ENCODE results near the gene RELB. TPM values are rescaled to one million over a fixed set of nuclear protein-coding genes. Genes with fewer than 3 reads are reported as not detected.
A peak's percentile ranks its signal among the peaks of the same experiment; 100 is the strongest.

RELB gene
- total and polyA plus RNA-seq, 9 of the 15 experiments (the other 6 are each of a cell fraction or from before 2014, with no cell fraction given): 0.15 to 1.1 (median 0.28) TPM; not detected in 2

- H3K4me1 ChIP-seq (replicated peaks in 1 of 2; ENCODE audit: control insufficient read depth in 2 of 2, insufficient read depth in 2 of 2, low read length in 2 of 2): peaks cover 11 to 23% of the 10 kb centered on the region in 2 experiments
- no peaks in the 10 kb centered on the region for H4K20me1 ChIP-seq (replicated peaks; ENCODE audit: control insufficient read depth, insufficient read depth, low read length)
- intact Hi-C loops (cut with micrococcal nuclease): no loop called here
- no peak overlapping the region for H3K4me2 ChIP-seq (ENCODE audit: insufficient read depth, low read length)
- no peaks in the 10 kb centered on the region for H3K79me2 ChIP-seq (ENCODE audit: control insufficient read depth, insufficient read depth, low read length)
- BruUV-seq (replicated peaks): no TSS peak
- ATAC-seq (no peak), DNase-seq (ENCODE audit: extremely low read depth in 1 of 4, low spot score in 3 of 4) (no peak), FAIRE-seq (no peak)
- ChIA-PET CTCF (ENCODE audit: low intra/inter-chr PET ratio) (no interaction called here), POLR2A (no interaction called here)
- no peak overlapping the region for H3K9ac ChIP-seq (ENCODE audit: insufficient read depth in 1 of 2, low read depth in 2 of 2, low read length in 2 of 2)
- WGBS (ENCODE audit: insufficient coverage, low coverage, missing lambda C conversion rate): 46% methylated on average over 3 of the region's 4 CpGs
- H3K27ac ChIP-seq (ENCODE audit: extremely low read depth, low read depth, low read length): no peak overlapping the region
- no peaks in the 10 kb centered on the region for H3K27me3 ChIP-seq (ENCODE audit: control insufficient read depth in 2 of 2, insufficient read depth in 2 of 2, low read length in 2 of 2)
- H2AFZ ChIP-seq (ENCODE audit: low read depth, low read length): no peak overlapping the region
- H3K9me3 ChIP-seq (replicated peaks; ENCODE audit: control insufficient read depth, insufficient read depth, low read depth, low read length): no peaks in the 10 kb centered on the region
- no peaks in the 10 kb centered on the region for H3K9me1 ChIP-seq (ENCODE audit: control insufficient read depth, insufficient read depth, low read length)
- no peak overlapping the region for H3K4me3 ChIP-seq
- H3K36me3 ChIP-seq (ENCODE audit: control insufficient read depth, insufficient read depth, low read length): no peaks in the 10 kb centered on the region
- in situ Hi-C loops (cut with MboI): no loop called here
- TF ChIP-seq, protein P1, sequence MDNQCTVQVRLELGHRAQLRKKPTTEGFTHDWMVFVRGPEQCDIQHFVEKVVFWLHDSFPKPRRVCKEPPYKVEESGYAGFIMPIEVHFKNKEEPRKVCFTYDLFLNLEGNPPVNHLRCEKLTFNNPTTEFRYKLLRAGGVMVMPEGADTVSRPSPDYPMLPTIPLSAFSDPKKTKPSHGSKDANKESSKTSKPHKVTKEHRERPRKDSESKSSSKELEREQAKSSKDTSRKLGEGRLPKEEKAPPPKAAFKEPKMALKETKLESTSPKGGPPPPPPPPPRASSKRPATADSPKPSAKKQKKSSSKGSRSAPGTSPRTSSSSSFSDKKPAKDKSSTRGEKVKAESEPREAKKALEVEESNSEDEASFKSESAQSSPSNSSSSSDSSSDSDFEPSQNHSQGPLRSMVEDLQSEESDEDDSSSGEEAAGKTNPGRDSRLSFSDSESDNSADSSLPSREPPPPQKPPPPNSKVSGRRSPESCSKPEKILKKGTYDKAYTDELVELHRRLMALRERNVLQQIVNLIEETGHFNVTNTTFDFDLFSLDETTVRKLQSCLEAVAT (IDR thresholded peaks at IDR 0.05): no peak
- TF ChIP-seq HSF4 (CRISPR knock-in tag; IDR thresholded peaks at IDR 0.05; ENCODE audit: borderline replicate concordance): no peak
- TF ChIP-seq ZNF280A (IDR thresholded peaks at IDR 0.05; ENCODE audit: low read depth, partially characterized antibody): no peak
- no peak for TF ChIP-seq CUX1 (CRISPR knock-in tag; IDR thresholded peaks at IDR 0.05)
- TF ChIP-seq RCOR1 (IDR thresholded peaks at IDR 0.05; ENCODE audit: borderline replicate concordance in 1 of 2, low read depth in 2 of 2, low read length in 2 of 2): 0 out of 4 replicates have a peak, but pooled peaks of 1 of the 2 experiments have one; percentile 40
- peak; percentile 57; the same call in 1 of the 2 replicates for TF ChIP-seq SMARCA5 (IDR thresholded peaks at IDR 0.05)
- TF ChIP-seq, protein P2, sequence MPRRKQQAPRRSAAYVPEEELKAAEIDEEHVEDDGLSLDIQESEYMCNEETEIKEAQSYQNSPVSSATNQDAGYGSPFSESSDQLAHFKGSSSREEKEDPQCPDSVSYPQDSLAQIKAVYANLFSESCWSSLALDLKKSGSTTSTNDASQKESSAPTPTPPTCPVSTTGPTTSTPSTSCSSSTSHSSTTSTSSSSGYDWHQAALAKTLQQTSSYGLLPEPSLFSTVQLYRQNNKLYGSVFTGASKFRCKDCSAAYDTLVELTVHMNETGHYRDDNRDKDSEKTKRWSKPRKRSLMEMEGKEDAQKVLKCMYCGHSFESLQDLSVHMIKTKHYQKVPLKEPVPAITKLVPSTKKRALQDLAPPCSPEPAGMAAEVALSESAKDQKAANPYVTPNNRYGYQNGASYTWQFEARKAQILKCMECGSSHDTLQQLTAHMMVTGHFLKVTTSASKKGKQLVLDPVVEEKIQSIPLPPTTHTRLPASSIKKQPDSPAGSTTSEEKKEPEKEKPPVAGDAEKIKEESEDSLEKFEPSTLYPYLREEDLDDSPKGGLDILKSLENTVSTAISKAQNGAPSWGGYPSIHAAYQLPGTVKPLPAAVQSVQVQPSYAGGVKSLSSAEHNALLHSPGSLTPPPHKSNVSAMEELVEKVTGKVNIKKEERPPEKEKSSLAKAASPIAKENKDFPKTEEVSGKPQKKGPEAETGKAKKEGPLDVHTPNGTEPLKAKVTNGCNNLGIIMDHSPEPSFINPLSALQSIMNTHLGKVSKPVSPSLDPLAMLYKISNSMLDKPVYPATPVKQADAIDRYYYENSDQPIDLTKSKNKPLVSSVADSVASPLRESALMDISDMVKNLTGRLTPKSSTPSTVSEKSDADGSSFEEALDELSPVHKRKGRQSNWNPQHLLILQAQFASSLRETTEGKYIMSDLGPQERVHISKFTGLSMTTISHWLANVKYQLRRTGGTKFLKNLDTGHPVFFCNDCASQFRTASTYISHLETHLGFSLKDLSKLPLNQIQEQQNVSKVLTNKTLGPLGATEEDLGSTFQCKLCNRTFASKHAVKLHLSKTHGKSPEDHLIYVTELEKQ (CRISPR knock-in tag; IDR thresholded peaks at IDR 0.05): no peak
- no peak for TF ChIP-seq CBX1 (IDR thresholded peaks at IDR 0.05; ENCODE audit: low read depth)
- no peak for TF ChIP-seq ZNF830 (CRISPR knock-in tag; IDR thresholded peaks at IDR 0.05)
- no peak for TF ChIP-seq ZNF507 (tag; conservative IDR thresholded peaks at IDR 0.05)
These were observed 2.2 kb downstream of the RELB start for GRCh38 chr19:45003485-45003884.

Measured in K562 (cell line).